Bone marrow (tissue), 2 donors: ENCODE measurements around the gene TMEM255B.
"Not testable (repeated sequence)": the region's sequence is repeated elsewhere in the genome, so short reads cannot be mapped to it uniquely, and the experiment has no call there.

Source experiments
- DNase-seq, 2 donors: peaks; one replicate each; lab custom pipeline; 2025; lab: John Stamatoyannopoulos, UW

The TMEM255B gene

GRCh38 chr13:113817860-113818691 is 59.0 kb downstream of the TMEM255B start:
- DNase-seq: no peak

DNA sequence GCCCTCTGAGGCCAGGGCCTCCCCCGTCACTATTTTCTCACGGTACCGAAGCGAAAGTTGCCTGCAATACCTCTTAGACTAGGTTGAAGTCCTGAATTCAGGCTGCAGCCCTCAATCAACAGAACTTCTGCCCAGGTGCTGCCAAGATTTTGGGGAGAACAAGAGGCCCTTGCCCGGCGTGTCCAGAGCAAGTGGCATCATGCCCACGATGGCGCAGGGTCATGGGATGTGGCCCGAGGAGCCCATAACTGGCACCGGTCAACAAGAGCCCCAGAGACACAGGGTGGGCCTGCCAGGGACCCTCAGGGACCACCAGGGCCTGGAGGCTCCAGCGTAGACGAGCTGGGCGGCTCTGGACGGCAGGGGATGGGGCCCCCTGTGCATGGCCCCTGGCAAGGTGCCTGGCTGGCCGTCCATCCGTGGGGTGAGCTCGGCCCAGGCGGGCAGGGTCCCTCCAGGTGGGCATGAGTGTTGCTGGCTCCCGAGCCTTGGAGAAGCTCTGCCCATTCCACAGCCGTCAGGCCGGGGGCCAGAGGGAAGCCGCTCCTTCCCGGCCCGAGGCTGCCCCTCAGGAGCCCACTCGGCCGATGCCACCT is 59.8 kb downstream of the TMEM255B start:
- DNase-seq: no peak

DNA sequence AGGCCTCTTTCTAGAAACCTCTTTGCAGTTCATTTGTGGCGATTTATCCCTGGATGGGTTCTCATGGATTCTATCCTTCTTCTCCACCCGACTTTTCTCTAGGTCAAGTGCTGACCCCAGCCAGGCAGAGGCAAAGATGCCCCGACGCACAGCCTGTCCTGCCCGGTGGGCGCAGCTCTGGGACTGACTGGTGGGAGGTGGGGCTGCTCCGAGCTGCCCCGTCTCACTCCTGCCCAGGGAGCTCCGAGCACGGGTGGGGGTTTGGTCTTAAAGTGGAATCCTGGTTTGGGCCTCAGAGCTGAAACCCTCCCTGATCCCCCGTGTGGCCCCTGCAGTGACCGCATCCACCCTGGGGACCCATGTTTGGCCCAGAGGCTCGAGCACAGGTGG is 60.3 kb downstream of the TMEM255B start:
- no peak for DNase-seq

DNA sequence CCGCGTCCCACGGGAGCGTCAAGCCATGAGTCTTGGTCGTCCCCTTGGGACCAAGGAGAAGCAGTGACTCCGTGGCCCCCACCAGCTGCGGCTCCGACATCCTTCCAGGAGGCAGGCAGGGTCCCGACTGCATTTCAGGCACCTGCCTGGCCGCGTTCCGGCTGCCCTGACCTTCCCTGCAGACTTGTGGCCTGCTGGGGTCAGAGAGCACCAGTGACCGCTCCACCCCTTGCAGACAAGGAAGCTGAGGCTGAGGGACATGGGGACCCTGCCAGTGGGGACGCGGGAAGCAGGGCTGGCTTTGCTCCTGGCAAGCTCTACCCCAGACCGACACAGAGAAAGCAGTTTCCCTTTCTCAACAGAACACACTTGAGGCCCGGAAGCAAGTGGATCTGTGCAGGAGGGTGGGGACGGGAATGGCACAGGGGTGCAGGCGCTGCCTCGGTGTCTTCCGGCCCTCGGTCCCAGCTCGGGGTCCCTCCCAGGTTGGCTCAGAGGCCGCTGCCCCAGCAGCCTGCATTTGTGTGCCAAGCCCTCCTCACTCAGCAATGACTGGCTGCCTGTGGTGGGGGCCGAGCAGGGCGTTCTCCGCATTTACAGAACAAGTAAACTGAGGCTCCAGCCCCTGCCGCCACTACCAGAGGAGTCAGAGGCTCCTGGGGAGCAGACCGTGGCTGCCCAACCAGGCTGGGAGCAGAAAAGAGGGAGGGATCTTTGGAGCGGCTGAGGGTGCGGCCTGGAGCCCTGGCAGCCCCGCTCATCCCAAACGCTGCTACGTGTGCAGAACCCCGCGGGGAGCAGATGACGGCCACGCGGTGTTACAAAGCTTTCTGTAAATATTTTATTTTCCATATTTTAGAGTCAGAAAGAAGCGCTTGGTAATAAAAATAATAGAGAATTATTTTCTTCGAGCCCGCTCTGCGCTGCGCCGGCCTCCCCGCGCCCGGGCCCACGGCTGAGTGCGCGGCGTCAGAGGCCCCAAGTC is 61.0 kb downstream of the TMEM255B start:
- DNase-seq: no peak

DNA sequence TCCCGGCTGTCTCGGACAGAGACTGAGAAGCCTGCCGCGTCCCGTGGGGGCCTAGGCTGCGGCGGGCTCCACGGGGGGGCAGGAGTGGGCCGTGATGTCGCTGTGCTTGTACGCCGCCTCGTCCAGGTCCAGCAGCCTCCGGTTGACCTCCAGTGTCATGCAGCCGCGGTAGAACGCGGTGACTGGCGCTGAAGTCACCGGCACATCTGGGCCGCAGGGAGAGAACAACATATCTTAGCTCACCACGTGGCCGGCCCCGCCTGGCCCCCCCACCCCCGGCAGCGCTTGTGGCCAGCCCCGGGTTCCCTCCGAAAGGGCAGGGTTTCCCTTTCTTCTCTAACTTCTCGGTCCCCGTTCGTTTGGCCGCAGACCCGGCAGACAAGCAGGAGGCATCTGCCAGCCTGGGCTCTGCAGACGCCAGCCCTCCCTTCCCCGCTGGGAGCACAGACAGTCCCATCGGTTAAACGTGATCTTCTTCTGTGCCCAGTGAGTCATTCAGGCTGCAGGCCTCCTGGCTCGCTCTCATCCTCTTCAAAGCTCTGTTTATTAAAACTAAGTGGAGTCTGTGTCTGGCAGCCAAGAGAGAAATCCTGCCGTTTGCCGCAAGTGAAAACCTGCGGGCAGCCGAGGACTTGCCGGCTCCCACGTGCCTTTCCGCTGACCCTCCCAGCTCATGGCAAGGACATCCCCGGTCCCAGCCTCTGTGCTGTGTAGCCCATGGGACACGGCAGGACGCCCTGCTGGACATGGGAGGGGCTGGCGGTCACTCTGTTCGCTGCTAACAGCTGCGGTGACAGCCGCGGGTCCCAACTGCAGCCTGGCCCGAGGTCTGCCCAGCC is 62.0 kb downstream of the TMEM255B start:
- no peak for DNase-seq

GRCh38 chr13:113821847-113822246 is 62.8 kb downstream of the TMEM255B start:
- DNase-seq: no peak

DNA sequence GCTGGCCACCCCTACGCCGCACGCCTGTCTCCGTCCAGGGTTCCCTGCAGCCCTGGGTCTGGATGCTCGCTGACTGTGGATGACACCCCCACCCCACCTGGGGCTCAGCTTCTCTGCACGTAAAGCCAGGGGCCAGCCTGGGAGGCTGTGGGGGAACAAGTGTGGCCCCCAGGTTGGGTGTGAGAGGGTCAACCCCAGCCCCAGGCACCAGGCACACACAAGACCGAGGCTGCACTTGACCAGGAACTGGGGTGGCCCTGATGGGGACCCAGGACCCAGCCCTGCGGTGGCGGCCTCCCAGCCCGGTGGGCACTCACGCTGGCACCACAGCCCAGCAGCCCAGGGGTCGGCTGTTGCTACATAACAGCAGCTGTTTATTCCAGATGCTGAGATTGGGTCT is 63.2 kb downstream of the TMEM255B start:
- no peak for DNase-seq

DNA sequence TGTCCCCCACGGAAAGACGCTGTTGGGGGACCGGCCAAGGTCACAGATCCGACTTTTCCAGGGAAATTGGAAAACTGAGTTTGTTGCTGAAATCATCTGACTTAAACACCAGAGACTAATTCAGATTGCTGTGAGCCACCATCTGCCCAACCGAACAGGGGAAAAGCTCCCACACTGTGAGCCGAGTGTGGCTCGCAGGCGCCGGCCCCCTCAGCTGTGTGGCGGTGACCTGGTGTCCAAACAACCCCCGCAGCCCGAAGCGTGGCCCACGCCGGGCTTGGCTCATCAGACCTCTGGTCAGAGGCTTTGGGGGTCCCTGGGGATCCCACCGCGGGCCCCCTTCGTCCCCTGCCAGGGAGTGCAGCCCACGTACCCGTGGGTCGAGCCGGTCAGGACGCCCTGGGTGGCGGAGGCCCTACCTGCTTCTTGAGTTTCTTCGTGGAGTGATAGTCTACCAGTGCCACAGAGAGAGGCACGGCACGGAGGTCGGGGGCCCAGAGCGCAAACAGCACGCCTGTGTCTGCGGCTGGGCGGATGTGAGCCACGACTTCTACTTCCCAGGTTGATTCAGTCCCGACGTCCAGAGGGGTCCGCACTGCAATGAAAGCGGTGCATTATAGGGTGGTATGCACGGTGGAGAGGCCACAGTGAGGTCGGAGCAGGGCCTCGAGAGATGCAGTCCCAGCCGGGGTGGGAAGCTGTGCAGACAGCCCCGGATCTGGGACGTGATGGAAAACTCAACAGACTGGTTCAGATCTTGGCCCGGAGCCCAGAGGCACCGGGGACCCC is 64.1 kb downstream of the TMEM255B start:
- DNase-seq: no peak

GRCh38 chr13:113823771-113824170 is 64.7 kb downstream of the TMEM255B start:
- DNase-seq: no peak

DNA sequence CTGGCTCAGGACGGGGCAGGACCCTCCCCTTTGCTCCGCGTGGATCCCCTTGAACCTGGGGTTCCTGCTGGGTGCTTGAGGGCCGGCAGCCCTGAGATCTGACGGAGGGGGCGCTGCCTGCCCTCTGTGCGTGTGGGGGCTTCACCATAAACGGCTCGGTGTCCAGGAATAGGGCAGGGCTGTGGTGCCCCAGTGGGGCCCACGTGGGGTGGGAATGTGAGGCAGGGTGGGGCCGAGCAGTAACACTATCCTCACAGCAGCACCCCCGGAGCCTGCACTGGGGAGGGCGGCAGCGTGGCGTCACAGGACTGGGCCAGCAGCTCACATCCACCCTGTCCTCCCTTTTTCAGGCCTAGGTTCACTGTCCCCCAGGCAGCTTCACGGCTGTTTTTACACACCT is 66.8 kb downstream of the TMEM255B start:
- no peak for DNase-seq

- not testable (repeated sequence) for DNase-seq
These were observed 67.4 kb downstream of the TMEM255B start for GRCh38 chr13:113826446-113826845.

DNA sequence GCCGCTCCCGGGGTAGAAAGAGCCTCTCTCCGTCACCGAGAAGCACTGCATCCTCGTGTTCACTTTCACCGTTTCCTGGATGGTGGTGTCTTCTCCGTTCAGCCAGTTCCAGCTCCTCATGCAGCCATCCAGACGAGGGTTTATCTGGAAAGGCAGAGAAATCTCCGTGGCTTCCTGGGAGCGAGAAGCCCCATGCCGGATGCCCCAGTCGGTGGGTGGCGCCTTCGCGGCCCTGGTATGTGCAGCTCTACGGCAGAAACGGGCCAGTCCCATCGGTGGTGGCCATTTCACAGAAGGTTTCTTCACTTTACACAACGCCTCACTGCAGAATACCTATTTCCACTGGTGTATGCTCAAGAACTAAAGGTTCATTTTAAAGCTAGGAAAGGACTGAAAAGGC is 68.0 kb downstream of the TMEM255B start:
- DNase-seq: no peak

GRCh38 chr13:113828282-113828825 is 69.3 kb downstream of the TMEM255B start:
- no peak for DNase-seq

GRCh38 chr13:113830426-113830950 is 71.5 kb downstream of the TMEM255B start:
- not testable (repeated sequence) for DNase-seq

DNA sequence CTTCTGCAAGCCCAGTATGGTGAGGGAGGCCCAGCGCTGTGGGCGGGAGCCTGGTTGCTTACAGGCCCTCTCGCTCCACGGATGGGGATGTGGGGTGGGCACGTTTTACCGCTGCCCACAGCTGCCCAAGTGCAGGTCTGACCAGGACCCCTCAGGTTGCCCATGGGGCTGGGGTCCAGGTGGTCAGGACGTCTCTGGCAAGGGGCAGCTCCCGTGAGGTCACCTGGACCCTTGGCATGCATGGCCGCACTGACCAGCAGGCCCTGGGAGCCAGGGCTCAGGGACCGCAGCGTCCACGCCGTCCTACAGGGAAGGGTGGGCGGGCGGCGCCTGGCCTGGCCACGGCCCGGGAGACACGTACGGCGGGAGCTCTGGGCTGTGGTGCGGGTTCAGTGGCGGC is 72.0 kb downstream of the TMEM255B start:
- DNase-seq: no peak

DNA sequence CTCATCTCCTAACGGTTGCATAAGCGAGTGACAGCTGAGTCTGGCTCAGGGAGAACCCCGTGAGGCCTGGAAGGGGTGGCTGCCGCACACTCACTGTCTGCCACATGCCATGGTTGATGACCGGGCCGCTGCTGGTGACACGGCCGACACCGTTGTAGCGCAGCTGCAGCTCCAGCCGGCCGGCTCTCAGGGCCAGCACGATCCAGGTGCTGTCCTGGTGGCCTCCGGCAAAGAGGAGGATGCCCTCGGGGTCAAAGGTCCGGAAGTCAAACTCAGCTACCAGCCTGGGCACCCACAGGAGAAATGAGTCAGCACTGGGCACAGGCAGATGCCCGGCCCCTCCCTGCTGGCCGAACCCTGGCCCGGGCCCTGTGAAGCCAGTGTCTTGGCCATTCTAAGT is 73.2 kb downstream of the TMEM255B start:
- no peak for DNase-seq

GRCh38 chr13:113832631-113833030 is 73.6 kb downstream of the TMEM255B start:
- DNase-seq: no peak

DNA sequence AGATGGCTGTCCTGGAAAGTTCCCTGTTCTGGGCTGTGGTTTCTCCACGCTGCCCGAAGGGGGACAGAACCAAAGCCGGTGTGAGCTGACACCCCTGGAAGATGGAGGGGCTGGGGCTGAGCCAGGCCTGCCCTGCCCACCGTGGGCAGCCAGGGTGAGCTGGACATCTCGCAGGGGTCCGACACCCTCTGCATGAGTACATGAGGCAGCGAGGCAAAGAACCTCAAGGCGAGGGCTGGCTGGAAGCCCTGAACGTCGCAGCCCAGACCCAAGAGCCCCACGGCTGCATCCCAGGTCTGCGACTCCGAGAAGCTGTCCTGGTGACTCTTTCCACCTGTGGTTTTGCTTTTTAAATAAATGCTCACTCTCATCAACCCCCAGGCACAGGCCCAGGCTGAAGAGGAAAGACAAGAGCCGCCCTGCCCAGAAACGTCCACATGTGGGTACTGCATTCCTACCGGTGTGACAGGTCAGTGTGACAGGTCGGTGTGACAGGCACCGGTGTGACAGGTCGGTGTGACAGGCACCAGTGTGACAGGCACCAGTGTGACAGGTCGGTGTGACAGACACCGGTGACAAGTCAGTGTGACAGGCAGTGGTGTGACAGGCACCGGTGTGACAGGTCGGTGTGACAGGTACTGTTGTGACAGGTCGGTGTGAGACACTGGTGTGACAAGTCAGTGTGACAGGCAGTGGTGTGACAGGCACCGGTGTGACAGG is 74.2 kb downstream of the TMEM255B start:
- no peak for DNase-seq

DNA sequence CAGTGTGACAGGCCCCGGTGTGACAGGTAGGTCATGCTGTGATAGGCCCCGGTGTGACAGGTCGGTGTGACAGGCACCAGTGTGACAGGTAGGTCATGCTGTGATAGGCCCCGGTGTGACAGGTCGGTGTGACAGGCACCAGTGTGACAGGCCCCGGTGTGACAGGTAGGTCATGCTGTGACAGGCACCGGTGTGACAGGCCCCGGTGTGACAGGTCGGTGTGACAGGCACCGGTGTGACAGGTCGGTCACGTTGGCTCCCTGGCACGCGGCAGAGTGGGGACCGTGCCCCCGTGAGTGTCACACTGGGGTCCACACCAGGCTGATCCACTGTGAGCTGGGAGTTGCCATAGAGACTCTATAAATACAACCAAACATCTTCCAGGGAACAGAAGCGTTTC is 75.0 kb downstream of the TMEM255B start:
- not testable (repeated sequence) for DNase-seq
